ENCODE data around the gene STX10.

STX10 gene

GRCh38 chr19:13138171-13138915 is 11.8 kb downstream of the STX10 start:
- TF ChIP-seq EZH2 (IDR thresholded peaks at IDR 0.05; ENCODE audit: borderline replicate concordance, low read length) (no peak), CTCF (IDR thresholded peaks at IDR 0.05; ENCODE audit: low read length) (no peak)
- no peaks in the 10 kb centered on the region for H4K20me1 ChIP-seq (ENCODE audit: insufficient read depth, low read length)
- H3K27me3 ChIP-seq (ENCODE audit: insufficient read depth, low read length) = no peaks in the 10 kb centered on the region
- peaks cover 6% of the 10 kb centered on the region for H3K79me2 ChIP-seq (ENCODE audit: insufficient read depth, low read length)
- H3F3A ChIP-seq (ENCODE audit: insufficient read depth, low read length) = no peaks in the 10 kb centered on the region
- no peak overlapping the region for H3K4me3 ChIP-seq (ENCODE audit: low read depth, low read length, poor library complexity, severe bottlenecking)
- no peak overlapping the region for H2AFZ ChIP-seq (ENCODE audit: low read length)
- no peak overlapping the region for H3K4me2 ChIP-seq (ENCODE audit: low read length)
- H3K4me1 ChIP-seq (ENCODE audit: insufficient read depth, low read length, severe bottlenecking) = no peaks in the 10 kb centered on the region
- no peaks in the 10 kb centered on the region for H3K9me2 ChIP-seq (ENCODE audit: low read depth, low read length)
- no peak overlapping the region for H3K9ac ChIP-seq (ENCODE audit: low read length)
- no peaks in the 10 kb centered on the region for H3K9me3 ChIP-seq (ENCODE audit: low read length)
- no peak overlapping the region for H3K27ac ChIP-seq (ENCODE audit: low read depth, low read length, poor library complexity, severe bottlenecking)
- peaks cover 55% of the 10 kb centered on the region for H3K36me3 ChIP-seq (ENCODE audit: insufficient read depth, low read length)

- H3F3A ChIP-seq (ENCODE audit: insufficient read depth, low read length) = no peaks in the 10 kb centered on the region
- no peaks in the 10 kb centered on the region for H4K20me1 ChIP-seq (ENCODE audit: insufficient read depth, low read length)
- H3K9me3 ChIP-seq (ENCODE audit: low read length) = no peaks in the 10 kb centered on the region
- H3K79me2 ChIP-seq (ENCODE audit: insufficient read depth, low read length) = peaks cover 13% of the 10 kb centered on the region
- H2AFZ ChIP-seq (ENCODE audit: low read length) = no peak overlapping the region
- no peak overlapping the region for H3K4me2 ChIP-seq (ENCODE audit: low read length)
- H3K4me3 ChIP-seq (ENCODE audit: low read depth, low read length, poor library complexity, severe bottlenecking) = no peak overlapping the region
- H3K27me3 ChIP-seq (ENCODE audit: insufficient read depth, low read length) = no peaks in the 10 kb centered on the region
- TF ChIP-seq CTCF (IDR thresholded peaks at IDR 0.05; ENCODE audit: low read length) (no peak), EZH2 (IDR thresholded peaks at IDR 0.05; ENCODE audit: borderline replicate concordance, low read length) (no peak)
- peaks cover 63% of the 10 kb centered on the region for H3K36me3 ChIP-seq (ENCODE audit: insufficient read depth, low read length)
- no peak overlapping the region for H3K9ac ChIP-seq (ENCODE audit: low read length)
- no peak overlapping the region for H3K27ac ChIP-seq (ENCODE audit: low read depth, low read length, poor library complexity, severe bottlenecking)
- H3K9me2 ChIP-seq (ENCODE audit: low read depth, low read length) = no peaks in the 10 kb centered on the region
- no peaks in the 10 kb centered on the region for H3K4me1 ChIP-seq (ENCODE audit: insufficient read depth, low read length, severe bottlenecking)
Observed at GRCh38 chr19:13137290-13137794, 12.8 kb downstream of the STX10 start.

- Histone ChIP-seq H2AFZ (ENCODE audit: low read length) (no peak overlapping the region), H3K4me1 (ENCODE audit: insufficient read depth, low read length, severe bottlenecking) (no peaks in the 10 kb centered on the region), H3K27ac (ENCODE audit: low read depth, low read length, poor library complexity, severe bottlenecking) (no peak overlapping the region), H3K27me3 (ENCODE audit: insufficient read depth, low read length) (no peaks in the 10 kb centered on the region), H3F3A (ENCODE audit: insufficient read depth, low read length) (no peaks in the 10 kb centered on the region), H3K4me2 (ENCODE audit: low read length) (no peak overlapping the region), H3K9me3 (ENCODE audit: low read length) (no peaks in the 10 kb centered on the region), H3K9ac (ENCODE audit: low read length) (no peak overlapping the region), H3K9me2 (ENCODE audit: low read depth, low read length) (no peaks in the 10 kb centered on the region), H3K79me2 (ENCODE audit: insufficient read depth, low read length) (peaks cover 13% of the 10 kb centered on the region), H3K36me3 (ENCODE audit: insufficient read depth, low read length) (peaks cover 63% of the 10 kb centered on the region), H3K4me3 (ENCODE audit: low read depth, low read length, poor library complexity, severe bottlenecking) (no peak overlapping the region), H4K20me1 (ENCODE audit: insufficient read depth, low read length) (no peaks in the 10 kb centered on the region)
- TF ChIP-seq EZH2 (IDR thresholded peaks at IDR 0.05; ENCODE audit: borderline replicate concordance, low read length) (no peak), CTCF (IDR thresholded peaks at IDR 0.05; ENCODE audit: low read length) (no peak)
Observed at GRCh38 chr19:13135068-13136062, 14.8 kb downstream of the STX10 start.
